Superior temporal gyrus (tissue), 1 donor: ENCODE measurements around the gene TFEB.

ENCODE experiments used
- DNase-seq: peaks from one replicate; pipeline ENCODE4 v3.0.0-alpha.2; 2016; ENCODE audit errors: extremely low spot score

The TFEB gene

GRCh38 chr6:41723530-41724227 is 11.7 kb downstream of the TFEB start:
- peak; percentile 39 for DNase-seq

- DNase-seq = peak; percentile 11
Observed at GRCh38 chr6:41722969-41723529, 12.4 kb downstream of the TFEB start.

- DNase-seq = peak; percentile 6
Observed at GRCh38 chr6:41721414-41721813, 14.0 kb downstream of the TFEB start.

- no peak for DNase-seq
Observed at GRCh38 chr6:41720783-41721182, 14.6 kb downstream of the TFEB start.

GRCh38 chr6:41720262-41720620 is 15.2 kb downstream of the TFEB start:
- peak; percentile 4 for DNase-seq

GRCh38 chr6:41719436-41720261 is 15.8 kb downstream of the TFEB start:
- DNase-seq = peak; percentile 12

- DNase-seq = no peak
Observed at GRCh38 chr6:41718828-41719227, 16.6 kb downstream of the TFEB start.

- no peak for DNase-seq
Observed at GRCh38 chr6:41717392-41717736, 18.0 kb downstream of the TFEB start.

GRCh38 chr6:41716516-41717391 is 18.7 kb downstream of the TFEB start:
- no peak for DNase-seq

- no peak for DNase-seq
Observed at GRCh38 chr6:41715795-41716515, 19.5 kb downstream of the TFEB start.

GRCh38 chr6:41714556-41715273 is 20.7 kb downstream of the TFEB start:
- DNase-seq = no peak

- DNase-seq = no peak
Observed at GRCh38 chr6:41713650-41714291, 21.6 kb downstream of the TFEB start.

GRCh38 chr6:41713159-41713649 is 22.2 kb downstream of the TFEB start:
- peak; percentile 88 for DNase-seq

- peak; percentile 96 for DNase-seq
Observed at GRCh38 chr6:41712651-41713103, 22.7 kb downstream of the TFEB start.

GRCh38 chr6:41711323-41712038 is 23.9 kb downstream of the TFEB start:
- DNase-seq = no peak

GRCh38 chr6:41709375-41709774 is 26.0 kb downstream of the TFEB start:
- DNase-seq = no peak

- DNase-seq = no peak
Observed at GRCh38 chr6:41708856-41709255, 26.6 kb downstream of the TFEB start.

GRCh38 chr6:41707565-41708200 is 27.7 kb downstream of the TFEB start:
- DNase-seq = no peak
